GM23338 (cell line): ENCODE measurements around the gene ANP32E. TPM values are rescaled to one million over a fixed set of nuclear protein-coding genes. Genes with fewer than 3 reads are reported as not detected.

Source experiments
- ATAC-seq: fragments of 200-7000 bp; cut with Tn5 transposase; 3 replicates; pipeline ENCODE4 v1.9.1; 2020
- DNase-seq: peaks from one replicate; pipeline ENCODE4 v3.0.0-alpha.2; 2015; ENCODE audit warnings: low spot score
- H2AFZ ChIP-seq: fragments of 200-600 bp; sonication (generic); 2 replicates; pipeline ENCODE4 v1.8.0; 2016; ENCODE audit warnings: antibody characterized with exemption, mild to moderate bottlenecking, moderate library complexity
- H3F3A ChIP-seq: fragments of 200-600 bp; sonication (generic); replicated peaks from 2 replicates; pipeline ENCODE4 v1.8.0; 2017; ENCODE audit warnings: antibody characterized with exemption, mixed run types, low read depth
- H3K27ac ChIP-seq: fragments of 200-600 bp; sonication (generic); 2 replicates; pipeline ENCODE4 v1.6.1; 2016; ENCODE audit warnings: low read depth
- H3K27me3 ChIP-seq: fragments of 200-600 bp; sonication (generic); 2 replicates; pipeline ENCODE4 v1.8.0; 2016; ENCODE audit warnings: mild to moderate bottlenecking, mixed run types, moderate library complexity; ENCODE audit not compliant: insufficient read depth
- H3K36me3 ChIP-seq: fragments of 200-600 bp; sonication (generic); 2 replicates; pipeline ENCODE4 v1.8.0; 2016; ENCODE audit warnings: mild to moderate bottlenecking; ENCODE audit not compliant: insufficient read depth
- H3K4me1 ChIP-seq: fragments of 200-600 bp; sonication (generic); 2 replicates; pipeline ENCODE4 v1.8.0; 2016; ENCODE audit warnings: mild to moderate bottlenecking, moderate library complexity; ENCODE audit not compliant: insufficient read depth
- H3K4me2 ChIP-seq: fragments of 200-600 bp; sonication (generic); 2 replicates; pipeline ENCODE4 v1.7.1; 2017; ENCODE audit warnings: mixed run types
- H3K4me3 ChIP-seq: fragments of 200-600 bp; sonication (generic); 2 replicates; pipeline ENCODE4 v1.6.1; 2016; ENCODE audit warnings: mixed run types
- H3K79me2 ChIP-seq: fragments of 200-600 bp; sonication (generic); replicated peaks from 2 replicates; pipeline ENCODE4 v1.8.0; 2017; ENCODE audit warnings: mild to moderate bottlenecking; ENCODE audit not compliant: insufficient read depth
- H3K9me2 ChIP-seq: fragments of 200-600 bp; sonication (generic); 2 replicates; pipeline ENCODE4 v1.8.0; 2017; ENCODE audit not compliant: insufficient read depth
- H4K20me1 ChIP-seq: fragments of 200-600 bp; sonication (generic); replicated peaks from 2 replicates; pipeline ENCODE4 v1.8.0; 2017; ENCODE audit warnings: mild to moderate bottlenecking; ENCODE audit not compliant: insufficient read depth
- H3K27ac Mint-ChIP-seq: 2 replicates; pipeline ENCODE4 v1.8.0; 2020; ENCODE audit warnings: inconsistent platforms, mild to moderate bottlenecking, moderate library complexity, mixed read lengths
- H3K27me3 Mint-ChIP-seq: 3 replicates; pipeline ENCODE4 v1.8.0; 2022; ENCODE audit warnings: low read depth, mild to moderate bottlenecking, moderate library complexity, mixed read lengths, inconsistent platforms; ENCODE audit not compliant: insufficient read depth, poor library complexity
- H3K36me3 Mint-ChIP-seq: 3 replicates; pipeline ENCODE4 v1.8.0; 2021; ENCODE audit warnings: low read depth, mild to moderate bottlenecking, inconsistent platforms, moderate library complexity, mixed read lengths
- H3K4me1 Mint-ChIP-seq: 3 replicates; pipeline ENCODE4 v1.8.0; 2020; ENCODE audit warnings: mild to moderate bottlenecking, inconsistent platforms, mixed read lengths
- H3K4me3 Mint-ChIP-seq: 3 replicates; pipeline ENCODE4 v1.8.0; 2021; ENCODE audit warnings: moderate library complexity, mild to moderate bottlenecking, inconsistent platforms, mixed read lengths
- H3K9me3 Mint-ChIP-seq: 3 replicates; pipeline ENCODE4 v1.8.0; 2020; ENCODE audit warnings: moderate library complexity, mild to moderate bottlenecking, inconsistent platforms, mixed read lengths
- CREB1 ChIP-seq: fragments of 250-450 bp; sonication (Bioruptor Pico); IDR thresholded peaks from 2 replicates; pipeline ENCODE4 v1.5.0; 2020; ENCODE audit warnings: low read depth, mild to moderate bottlenecking, moderate library complexity
- CTCF ChIP-seq, 2 experiments: fragments of 200-600 bp in 1 of 2; sonication (generic) in 1 of 2; conservative IDR thresholded peaks; 2 replicates each; pipeline versions ENCODE4 v1.5.1 to v1.6.1; 2016 to 2017; ENCODE audit warnings: antibody characterized with exemption in 2 of 2, low read depth in 2 of 2, mild to moderate bottlenecking in 2 of 2, moderate library complexity in 1 of 2
- ETS1 ChIP-seq: IDR thresholded peaks from 2 replicates; pipeline ENCODE4 v1.6.1; 2016; ENCODE audit warnings: antibody characterized with exemption
- EZH2 ChIP-seq: fragments of 200-600 bp; sonication (generic); IDR thresholded peaks from one replicate; pipeline ENCODE4 v1.8.0; 2017; ENCODE audit warnings: antibody characterized with exemption, mild to moderate bottlenecking, low read depth; ENCODE audit not compliant: unreplicated experiment
- JUNB ChIP-seq: IDR thresholded peaks from one replicate; pipeline ENCODE4 v1.6.1; 2016; ENCODE audit warnings: antibody characterized with exemption; ENCODE audit not compliant: unreplicated experiment
- NANOG ChIP-seq: IDR thresholded peaks from 2 replicates; pipeline ENCODE4 v1.6.1; 2016; ENCODE audit warnings: antibody characterized with exemption, borderline replicate concordance
- POLR2AphosphoS5 ChIP-seq: IDR thresholded peaks from 2 replicates; pipeline ENCODE4 v1.6.1; 2016; ENCODE audit warnings: antibody characterized with exemption, low read depth
- REST ChIP-seq: IDR thresholded peaks from one replicate; pipeline ENCODE4 v1.6.1; 2018; ENCODE audit warnings: antibody characterized with exemption; ENCODE audit not compliant: unreplicated experiment
- STAT1 ChIP-seq: IDR thresholded peaks from one replicate; pipeline ENCODE4 v1.6.1; 2016; ENCODE audit warnings: antibody characterized with exemption; ENCODE audit not compliant: unreplicated experiment
- ZNF114 ChIP-seq: fragments of 250-450 bp; sonication (Bioruptor Pico); IDR thresholded peaks from 2 replicates; pipeline ENCODE4 v1.5.0; 2020; ENCODE audit warnings: mild to moderate bottlenecking, moderate library complexity
- ZNF331 ChIP-seq: fragments of 250-450 bp; sonication (Bioruptor Pico); IDR thresholded peaks from 2 replicates; pipeline ENCODE4 v1.5.0; 2020; ENCODE audit warnings: low read depth, mild to moderate bottlenecking, moderate library complexity
- ZNF462 ChIP-seq: fragments of 250-450 bp; sonication (Bioruptor Pico); IDR thresholded peaks from 2 replicates; pipeline ENCODE4 v1.5.0; 2020; ENCODE audit warnings: mild to moderate bottlenecking, moderate library complexity
- polyA plus RNA-seq: library from polyadenylated mRNA; unstranded; fragments of >200 nt; fragmentation: Nextera tagmentation; extraction: Ambion mirVana; gene quantifications from 2 replicates; pipeline ENCODE4 v1.2.1, GENCODE V29; 2016
- total RNA-seq: library from RNA; depleted of rRNA; stranded (reverse); fragments of >200 nt; shearing (Covaris generic); gene quantifications from 2 replicates; pipeline ENCODE4 v1.2.3, GENCODE V29; 2014

ANP32E gene
- total and polyA plus RNA-seq, 2 experiments from 2014 or later = 88.6 to 257 TPM

- DNase-seq = no peak
- Mint-ChIP-seq H3K4me1 (peaks cover 17% of the 10 kb centered on the region), H3K27ac (peak overlapping the region; percentile 95), H3K4me3 (no peak overlapping the region; the same call in 2 of the 3 replicates), H3K36me3 (peaks cover 25% of the 10 kb centered on the region; the same call in 2 of the 3 replicates), H3K9me3 (no peaks in the 10 kb centered on the region; the same call in 2 of the 3 replicates), H3K27me3 (peaks cover 7% of the 10 kb centered on the region)
- H3K27ac ChIP-seq = peak overlapping the region; percentile 76
- peaks cover 9% of the 10 kb centered on the region for H3K36me3 ChIP-seq
- H3K9me2 ChIP-seq = peaks cover 7% of the 10 kb centered on the region; the same call in 1 of the 2 replicates
- H3K4me3 ChIP-seq = peak overlapping the region; percentile 71
- H4K20me1 ChIP-seq = peaks cover 12% of the 10 kb centered on the region; the same call in 1 of the 2 replicates
- ATAC-seq = no peak
- H3F3A ChIP-seq = 0 out of 2 replicates have a peak, but pooled peaks cover 3% of the 10 kb centered on the region
- H3K4me2 ChIP-seq = peak overlapping the region; percentile 80
- peaks cover 65% of the 10 kb centered on the region for H3K79me2 ChIP-seq
- H2AFZ ChIP-seq = no peak overlapping the region
- H3K4me1 ChIP-seq = peaks cover 15% of the 10 kb centered on the region
- H3K27me3 ChIP-seq = no peaks in the 10 kb centered on the region
- TF ChIP-seq ZNF114 (CRISPR knock-in tag) (no peak), JUNB (no peak), ZNF331 (no peak), EZH2 (no peak), POLR2AphosphoS5 (no peak), ETS1 (no peak), NANOG (no peak), CREB1 (CRISPR knock-in tag) (no peak), CTCF (conservative IDR thresholded peaks at IDR 0.05; ENCODE audit: low read depth in 2 of 2) (no peak), REST (no peak), STAT1 (no peak), ZNF462 (no peak)
Measured at GRCh38 chr1:150234309-150234565, 1.7 kb downstream of the ANP32E start.
